A549 (cell line): Measurements from ENCODE around the gene SH3TC2.

ENCODE experiments used
- EHMT2 ChIP-seq: fragments of 200-600 bp; sonication (generic); IDR thresholded peaks from 2 replicates; pipeline ENCODE4 v1.6.1; 2016; ENCODE audit warnings: antibody characterized with exemption, low read depth, mild to moderate bottlenecking, moderate library complexity
- MAZ ChIP-seq: fragments of 150-350 bp; IDR thresholded peaks from 2 replicates; pipeline ENCODE4 v1.6.1; 2014; ENCODE audit warnings: antibody characterized with exemption, low read depth, low read length, borderline replicate concordance
- RFX5 ChIP-seq: fragments of 450-650 bp; IDR thresholded peaks from 2 replicates; pipeline ENCODE4 v1.7.1; 2014; ENCODE audit warnings: antibody characterized with exemption, mild to moderate bottlenecking, moderate library complexity
- ZFP36 ChIP-seq: fragments of 450-650 bp; IDR thresholded peaks from 2 replicates; pipeline ENCODE4 v1.6.1; 2014; ENCODE audit warnings: borderline replicate concordance; ENCODE audit not compliant: partially characterized antibody
- TF ChIP-seq, protein P1 (sequence below): IDR thresholded peaks from 2 replicates; pipeline ENCODE4 v1.6.1; 2012
- TF ChIP-seq, protein P2 (sequence below): fragments of 450-650 bp; IDR thresholded peaks from 2 replicates; pipeline ENCODE4 v1.6.1; 2014; ENCODE audit warnings: antibody characterized with exemption
- TF ChIP-seq, protein P3 (sequence below): fragments of >200 bp; sonication (Bioruptor Twin); formaldehyde crosslinking; IDR thresholded peaks from 3 replicates; pipeline ENCODE4 v1.5.1; 2016
- TF ChIP-seq, protein P4 (sequence below): fragments of 250-450 bp; sonication (Bioruptor Pico); IDR thresholded peaks from 2 replicates; pipeline ENCODE4 v1.5.0; 2020; ENCODE audit warnings: low read depth, mild to moderate bottlenecking, moderate library complexity

DNA sequence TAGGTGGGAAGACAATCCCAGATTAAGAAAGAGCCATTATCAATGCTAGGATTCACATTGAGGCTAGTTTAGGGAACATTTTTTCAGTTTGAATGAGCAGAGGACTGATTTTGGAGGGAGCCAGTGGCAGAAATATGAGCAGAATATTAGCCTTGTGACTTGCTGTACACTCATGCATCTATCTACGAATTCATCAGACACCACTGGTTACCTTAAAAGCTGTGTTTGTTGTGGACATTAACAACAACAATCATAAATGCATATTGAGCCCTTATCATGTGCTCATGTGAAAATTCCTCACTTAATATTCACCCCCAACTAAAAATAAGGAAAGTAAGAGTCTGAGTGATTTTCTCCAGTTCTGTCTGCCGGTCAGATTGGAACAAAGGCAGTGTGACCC is 9.9 kb upstream of the SH3TC2 start:
- TF ChIP-seq, protein P1, sequence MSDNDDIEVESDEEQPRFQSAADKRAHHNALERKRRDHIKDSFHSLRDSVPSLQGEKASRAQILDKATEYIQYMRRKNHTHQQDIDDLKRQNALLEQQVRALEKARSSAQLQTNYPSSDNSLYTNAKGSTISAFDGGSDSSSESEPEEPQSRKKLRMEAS: no peak
- TF ChIP-seq EHMT2: no peak
- TF ChIP-seq, protein P2, sequence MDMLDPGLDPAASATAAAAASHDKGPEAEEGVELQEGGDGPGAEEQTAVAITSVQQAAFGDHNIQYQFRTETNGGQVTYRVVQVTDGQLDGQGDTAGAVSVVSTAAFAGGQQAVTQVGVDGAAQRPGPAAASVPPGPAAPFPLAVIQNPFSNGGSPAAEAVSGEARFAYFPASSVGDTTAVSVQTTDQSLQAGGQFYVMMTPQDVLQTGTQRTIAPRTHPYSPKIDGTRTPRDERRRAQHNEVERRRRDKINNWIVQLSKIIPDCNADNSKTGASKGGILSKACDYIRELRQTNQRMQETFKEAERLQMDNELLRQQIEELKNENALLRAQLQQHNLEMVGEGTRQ: no peak
- no peak for TF ChIP-seq MAZ
- TF ChIP-seq, protein P3, sequence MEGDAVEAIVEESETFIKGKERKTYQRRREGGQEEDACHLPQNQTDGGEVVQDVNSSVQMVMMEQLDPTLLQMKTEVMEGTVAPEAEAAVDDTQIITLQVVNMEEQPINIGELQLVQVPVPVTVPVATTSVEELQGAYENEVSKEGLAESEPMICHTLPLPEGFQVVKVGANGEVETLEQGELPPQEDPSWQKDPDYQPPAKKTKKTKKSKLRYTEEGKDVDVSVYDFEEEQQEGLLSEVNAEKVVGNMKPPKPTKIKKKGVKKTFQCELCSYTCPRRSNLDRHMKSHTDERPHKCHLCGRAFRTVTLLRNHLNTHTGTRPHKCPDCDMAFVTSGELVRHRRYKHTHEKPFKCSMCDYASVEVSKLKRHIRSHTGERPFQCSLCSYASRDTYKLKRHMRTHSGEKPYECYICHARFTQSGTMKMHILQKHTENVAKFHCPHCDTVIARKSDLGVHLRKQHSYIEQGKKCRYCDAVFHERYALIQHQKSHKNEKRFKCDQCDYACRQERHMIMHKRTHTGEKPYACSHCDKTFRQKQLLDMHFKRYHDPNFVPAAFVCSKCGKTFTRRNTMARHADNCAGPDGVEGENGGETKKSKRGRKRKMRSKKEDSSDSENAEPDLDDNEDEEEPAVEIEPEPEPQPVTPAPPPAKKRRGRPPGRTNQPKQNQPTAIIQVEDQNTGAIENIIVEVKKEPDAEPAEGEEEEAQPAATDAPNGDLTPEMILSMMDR: no peak
- TF ChIP-seq ZFP36: no peak
- TF ChIP-seq RFX5: no peak
- TF ChIP-seq, protein P4, sequence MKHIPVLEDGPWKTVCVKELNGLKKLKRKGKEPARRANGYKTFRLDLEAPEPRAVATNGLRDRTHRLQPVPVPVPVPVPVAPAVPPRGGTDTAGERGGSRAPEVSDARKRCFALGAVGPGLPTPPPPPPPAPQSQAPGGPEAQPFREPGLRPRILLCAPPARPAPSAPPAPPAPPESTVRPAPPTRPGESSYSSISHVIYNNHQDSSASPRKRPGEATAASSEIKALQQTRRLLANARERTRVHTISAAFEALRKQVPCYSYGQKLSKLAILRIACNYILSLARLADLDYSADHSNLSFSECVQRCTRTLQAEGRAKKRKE (CRISPR knock-in tag): no peak
